Memory B cell (primary cell): Measurements from ENCODE around the gene FBXO38.

ENCODE experiments used
- ATAC-seq: fragments of 150-1000 bp; cut with Tn5 transposase; 2 replicates; pipeline ENCODE4 v1.10.0; 2021; ENCODE audit warnings: low read depth, mild to moderate bottlenecking, moderate library complexity
- DNase-seq, 2 donors: peaks; one replicate each; pipeline ENCODE4 v3.0.0; 2022; ENCODE audit warnings: low spot score in 2 of 2
- H3K27ac Mint-ChIP-seq: one replicate; pipeline ENCODE4 v1.8.0; 2022; ENCODE audit warnings: mild to moderate bottlenecking, moderate library complexity, mixed read lengths
- H3K27me3 Mint-ChIP-seq: one replicate; pipeline ENCODE4 v1.8.0; 2022; ENCODE audit warnings: mixed read lengths
- H3K36me3 Mint-ChIP-seq: one replicate; pipeline ENCODE4 v1.8.0; 2022; ENCODE audit warnings: mild to moderate bottlenecking, mixed read lengths
- H3K4me1 Mint-ChIP-seq: one replicate; pipeline ENCODE4 v1.8.0; 2022; ENCODE audit warnings: mixed read lengths
- H3K4me3 Mint-ChIP-seq: one replicate; pipeline ENCODE4 v1.8.0; 2022; ENCODE audit warnings: mild to moderate bottlenecking, moderate library complexity, mixed read lengths
- H3K9me3 Mint-ChIP-seq: one replicate; pipeline ENCODE4 v1.8.0; 2022; ENCODE audit warnings: mixed read lengths

The FBXO38 gene

DNA sequence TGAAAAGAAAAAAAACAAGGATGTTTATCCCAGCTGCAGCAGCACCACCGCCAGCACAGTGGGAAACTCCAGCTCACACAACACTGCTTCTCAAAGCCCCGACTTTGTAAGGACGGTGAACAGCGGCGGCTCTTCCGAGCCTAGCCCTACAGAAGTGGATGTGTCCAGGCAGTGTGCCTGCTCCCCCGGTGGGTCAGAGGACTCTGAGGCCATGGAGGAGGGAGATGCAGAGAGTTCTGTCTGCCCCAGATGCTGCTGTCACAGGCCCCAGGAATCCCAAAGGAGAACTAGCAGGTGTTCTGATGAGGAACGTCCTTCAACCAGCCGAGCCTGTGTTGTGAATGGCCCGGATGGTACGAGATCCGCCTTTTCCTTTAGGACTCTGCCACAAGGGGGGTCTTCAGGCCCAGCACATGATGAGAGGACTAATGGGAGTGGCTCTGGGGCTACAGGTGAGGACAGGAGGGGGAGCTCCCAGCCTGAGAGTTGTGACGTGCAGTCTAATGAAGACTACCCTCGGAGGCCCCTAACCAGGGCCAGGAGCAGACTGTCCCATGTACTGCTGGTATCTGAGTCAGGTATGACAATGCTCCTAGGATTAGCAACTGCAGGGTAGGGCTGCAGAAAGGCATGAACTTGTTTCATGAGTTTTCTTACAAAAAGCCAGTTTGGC lies 43.7 kb downstream of the FBXO38 start:
- no peak overlapping the region for H3K27ac Mint-ChIP-seq
- H3K36me3 Mint-ChIP-seq, result peaks cover 34% of the 10 kb centered on the region

DNA sequence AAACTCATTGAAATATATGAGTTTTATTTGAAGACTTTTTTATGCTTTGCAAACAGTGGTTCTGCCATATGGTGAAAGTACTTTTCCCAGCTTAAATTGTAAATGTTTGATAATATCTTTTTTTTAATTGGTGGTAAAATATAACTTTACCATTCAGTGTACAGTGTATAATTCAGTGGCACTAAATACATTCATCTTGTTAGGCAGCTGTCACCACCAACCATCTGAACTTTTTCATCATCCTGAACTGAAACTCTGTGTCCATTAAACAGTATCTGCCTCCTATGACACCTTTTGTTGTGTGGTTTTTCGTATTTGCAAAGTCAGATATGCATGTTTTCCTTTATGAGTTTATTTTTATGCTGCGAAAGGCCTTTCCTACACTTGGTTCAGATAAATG lies 45.1 kb downstream of the FBXO38 start:
- ATAC-seq (no peak), DNase-seq (no peak)
- H3K27ac Mint-ChIP-seq, result no peak overlapping the region
- H3K4me1 Mint-ChIP-seq, result peaks cover 4% of the 10 kb centered on the region
- no peaks in the 10 kb centered on the region for H3K9me3 Mint-ChIP-seq
- peaks cover 33% of the 10 kb centered on the region for H3K36me3 Mint-ChIP-seq
- no peak overlapping the region for H3K4me3 Mint-ChIP-seq
- no peaks in the 10 kb centered on the region for H3K27me3 Mint-ChIP-seq

More for the DNA sequence above, 43.7 kb downstream of the FBXO38 start:
- ATAC-seq, result no peak
- H3K4me1 Mint-ChIP-seq, result peaks cover 4% of the 10 kb centered on the region
- no peaks in the 10 kb centered on the region for H3K27me3 Mint-ChIP-seq
- H3K4me3 Mint-ChIP-seq, result no peak overlapping the region
- DNase-seq, result no peak
- no peaks in the 10 kb centered on the region for H3K9me3 Mint-ChIP-seq

GRCh38 chr5:148433826-148434225 lies 50.1 kb downstream of the FBXO38 start:
- Mint-ChIP-seq H3K4me3 (no peak overlapping the region), H3K36me3 (peaks cover 16% of the 10 kb centered on the region), H3K4me1 (peaks cover 2% of the 10 kb centered on the region), H3K27ac (no peak overlapping the region), H3K27me3 (no peaks in the 10 kb centered on the region), H3K9me3 (no peaks in the 10 kb centered on the region)
- ATAC-seq (no peak), DNase-seq (no peak)

DNA sequence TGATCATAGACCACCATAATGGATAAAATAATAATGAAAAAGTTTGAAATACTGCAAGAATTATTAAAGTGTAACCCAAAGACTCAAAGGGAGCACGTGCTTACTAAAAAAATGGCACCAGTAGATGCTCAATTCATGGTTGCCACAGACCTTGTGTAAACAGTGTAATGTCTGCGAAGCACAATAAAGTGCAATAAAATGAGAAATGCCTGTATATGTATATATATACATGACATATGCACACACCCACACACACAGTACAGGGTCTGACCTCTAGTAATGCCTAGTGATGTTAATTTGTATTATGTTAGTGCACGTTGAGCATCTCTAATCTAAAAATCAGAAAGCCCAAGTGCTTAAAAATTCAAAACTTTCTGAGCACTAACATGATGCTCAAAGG lies 52.3 kb downstream of the FBXO38 start:
- Mint-ChIP-seq H3K4me3 (no peak overlapping the region), H3K36me3 (peaks cover 17% of the 10 kb centered on the region), H3K27ac (no peak overlapping the region), H3K4me1 (no peaks in the 10 kb centered on the region), H3K9me3 (no peaks in the 10 kb centered on the region), H3K27me3 (no peaks in the 10 kb centered on the region)
- no peak for ATAC-seq
- no peak for DNase-seq

DNA sequence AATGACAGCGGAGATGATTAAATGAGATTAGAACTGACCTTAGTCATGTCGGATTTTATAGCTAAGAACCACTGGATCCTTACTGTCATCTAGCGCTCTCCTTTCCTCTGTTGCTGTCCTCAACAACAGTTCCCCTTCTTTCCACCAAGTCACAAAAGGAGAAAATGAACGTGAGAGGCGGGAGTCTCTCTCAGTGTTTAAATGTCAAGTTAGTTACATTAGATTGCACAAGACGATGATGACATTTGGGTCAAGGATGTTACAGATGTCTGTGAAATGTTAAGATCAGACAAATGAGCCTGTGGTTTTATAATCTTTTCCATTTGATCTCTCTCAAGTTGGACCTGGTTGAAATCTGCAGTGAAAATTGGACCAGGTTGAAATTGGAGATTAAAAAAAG lies 53.5 kb downstream of the FBXO38 start:
- Mint-ChIP-seq H3K27me3 (no peaks in the 10 kb centered on the region), H3K4me3 (no peak overlapping the region), H3K4me1 (no peaks in the 10 kb centered on the region), H3K36me3 (peaks cover 21% of the 10 kb centered on the region), H3K9me3 (no peaks in the 10 kb centered on the region), H3K27ac (no peak overlapping the region)
- DNase-seq, result no peak
- ATAC-seq, result no peak

DNA sequence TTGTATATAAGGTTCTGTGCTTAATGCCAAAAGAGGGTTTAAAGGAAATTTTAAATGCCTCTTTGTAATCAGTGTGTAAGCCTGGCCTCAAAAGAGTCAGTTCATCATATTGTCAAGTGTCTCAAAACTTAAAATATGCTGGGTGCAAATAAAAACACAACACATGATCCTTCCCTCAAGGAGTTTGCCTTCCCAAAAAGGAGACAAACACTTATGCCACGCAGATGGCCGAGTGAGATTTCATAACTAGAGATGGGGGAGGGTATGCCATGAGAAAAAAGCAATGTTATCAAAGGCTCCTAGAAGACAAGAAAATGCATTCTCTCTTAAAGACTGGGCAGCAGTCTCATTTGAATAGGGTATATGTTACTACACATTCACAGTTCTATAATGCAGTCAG lies 55.2 kb downstream of the FBXO38 start:
- Mint-ChIP-seq H3K9me3 (no peaks in the 10 kb centered on the region), H3K27me3 (no peaks in the 10 kb centered on the region), H3K27ac (no peak overlapping the region), H3K4me1 (no peaks in the 10 kb centered on the region), H3K4me3 (no peak overlapping the region), H3K36me3 (peaks cover 17% of the 10 kb centered on the region)
- no peak for ATAC-seq
- no peak for DNase-seq

GRCh38 chr5:148443241-148443640 lies 59.5 kb downstream of the FBXO38 start:
- no peaks in the 10 kb centered on the region for H3K27me3 Mint-ChIP-seq
- H3K27ac Mint-ChIP-seq, result no peak overlapping the region
- ATAC-seq, result no peak
- H3K36me3 Mint-ChIP-seq, result peaks cover 12% of the 10 kb centered on the region
- H3K4me3 Mint-ChIP-seq, result no peak overlapping the region
- H3K9me3 Mint-ChIP-seq, result no peaks in the 10 kb centered on the region
- no peak for DNase-seq
- H3K4me1 Mint-ChIP-seq, result no peaks in the 10 kb centered on the region

- peak; percentile 42 to 47 for DNase-seq
- Mint-ChIP-seq H3K36me3 (peaks cover 10% of the 10 kb centered on the region), H3K27ac (no peak overlapping the region), H3K9me3 (no peaks in the 10 kb centered on the region), H3K4me3 (no peak overlapping the region), H3K27me3 (no peaks in the 10 kb centered on the region), H3K4me1 (no peaks in the 10 kb centered on the region)
- ATAC-seq, result peak; percentile 64
Measured at GRCh38 chr5:148443998-148444397, 60.2 kb downstream of the FBXO38 start.

- H3K27me3 Mint-ChIP-seq, result no peaks in the 10 kb centered on the region
- ATAC-seq (no peak), DNase-seq (no peak)
- no peaks in the 10 kb centered on the region for H3K9me3 Mint-ChIP-seq
- no peaks in the 10 kb centered on the region for H3K4me1 Mint-ChIP-seq
- no peak overlapping the region for H3K4me3 Mint-ChIP-seq
- no peak overlapping the region for H3K27ac Mint-ChIP-seq
- H3K36me3 Mint-ChIP-seq, result peaks cover 7% of the 10 kb centered on the region
Measured at GRCh38 chr5:148445578-148445977, 61.8 kb downstream of the FBXO38 start.

DNA sequence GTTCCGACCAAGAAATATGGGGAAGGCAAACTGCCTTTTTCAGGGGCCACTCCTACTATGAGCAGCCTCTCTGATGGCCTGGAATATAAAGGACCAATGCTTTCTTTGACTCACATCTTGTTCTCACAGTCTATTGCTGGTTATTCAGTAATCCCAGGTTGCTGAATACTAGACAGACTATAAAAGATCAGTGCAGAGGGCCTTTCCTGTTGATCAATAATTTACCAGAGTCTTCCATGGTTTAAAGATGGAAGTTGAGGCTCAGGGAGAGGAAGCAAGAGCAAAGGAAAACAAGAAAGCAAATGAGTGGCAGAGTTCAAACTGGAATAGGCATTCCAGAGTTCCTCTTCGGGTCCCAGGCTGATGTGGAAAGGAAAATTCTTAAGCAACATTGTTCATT lies 62.9 kb downstream of the FBXO38 start:
- no peak overlapping the region for H3K27ac Mint-ChIP-seq
- H3K4me1 Mint-ChIP-seq, result no peaks in the 10 kb centered on the region
- DNase-seq (no peak), ATAC-seq (no peak)
- H3K4me3 Mint-ChIP-seq, result no peak overlapping the region
- H3K27me3 Mint-ChIP-seq, result no peaks in the 10 kb centered on the region
- H3K36me3 Mint-ChIP-seq, result peaks cover 7% of the 10 kb centered on the region
- H3K9me3 Mint-ChIP-seq, result no peaks in the 10 kb centered on the region

DNA sequence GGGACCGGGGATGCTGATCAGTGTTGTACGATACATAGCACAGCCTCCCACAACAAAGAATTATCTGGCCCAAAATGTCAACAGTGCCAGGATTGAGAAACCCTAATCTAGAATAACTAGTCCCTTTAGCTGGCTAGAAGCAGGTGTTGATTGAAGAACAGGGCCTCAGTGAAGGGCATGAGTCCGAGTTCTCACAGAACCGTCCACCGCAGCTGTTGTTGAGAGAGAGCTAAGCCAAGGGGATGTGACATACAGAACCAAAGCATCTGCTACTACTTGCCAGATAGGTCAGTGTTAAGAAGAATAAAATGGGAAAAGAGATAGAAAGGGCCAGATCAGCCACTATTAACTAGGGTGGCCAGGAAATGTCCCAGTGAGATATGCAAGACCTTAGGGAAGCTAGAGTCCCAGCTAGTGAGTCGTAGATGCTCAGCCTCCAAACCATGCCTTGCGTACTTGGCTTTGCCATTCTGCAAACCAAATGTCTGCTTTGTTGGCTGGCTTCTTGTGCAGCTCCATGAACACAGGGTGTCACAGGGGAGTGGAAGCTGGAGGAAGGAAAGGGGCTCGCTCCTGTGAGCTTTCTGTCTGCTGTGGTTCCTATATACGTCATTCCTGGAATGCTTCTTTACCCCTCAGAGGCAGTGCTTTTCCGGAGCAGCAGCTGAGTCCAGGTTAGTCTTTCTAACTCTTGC lies 68.9 kb downstream of the FBXO38 start:
- Mint-ChIP-seq H3K4me3 (no peak overlapping the region), H3K27ac (no peak overlapping the region), H3K9me3 (no peaks in the 10 kb centered on the region), H3K36me3 (no peaks in the 10 kb centered on the region), H3K4me1 (peaks cover 2% of the 10 kb centered on the region), H3K27me3 (peaks cover 12% of the 10 kb centered on the region)
- ATAC-seq (no peak), DNase-seq (no peak)

GRCh38 chr5:148454576-148454975 lies 70.8 kb downstream of the FBXO38 start:
- H3K27ac Mint-ChIP-seq, result no peak overlapping the region
- H3K27me3 Mint-ChIP-seq, result peaks cover 20% of the 10 kb centered on the region
- no peak overlapping the region for H3K4me3 Mint-ChIP-seq
- H3K9me3 Mint-ChIP-seq, result no peaks in the 10 kb centered on the region
- no peak for ATAC-seq
- H3K4me1 Mint-ChIP-seq, result peaks cover 2% of the 10 kb centered on the region
- H3K36me3 Mint-ChIP-seq, result no peaks in the 10 kb centered on the region
- DNase-seq, result no peak

DNA sequence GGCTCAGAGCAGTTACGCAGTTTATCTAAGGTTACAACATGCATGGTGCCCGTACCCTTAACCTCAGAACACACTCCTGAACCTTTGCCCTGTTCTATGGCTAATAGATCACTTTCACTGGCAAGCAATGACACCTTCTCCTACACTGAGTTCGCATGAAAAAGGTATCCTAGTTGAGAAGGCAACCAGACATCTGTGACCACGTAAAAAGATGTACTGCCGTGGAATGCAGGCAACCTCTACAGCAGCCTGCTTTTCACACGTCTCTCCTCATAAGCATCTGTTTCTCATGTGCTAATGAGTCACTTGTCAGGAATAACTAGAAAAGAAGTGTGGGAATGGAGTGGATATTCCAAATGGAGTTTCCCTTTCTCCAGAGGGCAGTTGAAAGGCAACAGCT lies 71.4 kb downstream of the FBXO38 start:
- ATAC-seq, result no peak
- peaks cover 20% of the 10 kb centered on the region for H3K27me3 Mint-ChIP-seq
- no peak overlapping the region for H3K27ac Mint-ChIP-seq
- H3K36me3 Mint-ChIP-seq, result no peaks in the 10 kb centered on the region
- DNase-seq, result no peak
- no peak overlapping the region for H3K4me3 Mint-ChIP-seq
- H3K4me1 Mint-ChIP-seq, result peaks cover 2% of the 10 kb centered on the region
- no peaks in the 10 kb centered on the region for H3K9me3 Mint-ChIP-seq

DNA sequence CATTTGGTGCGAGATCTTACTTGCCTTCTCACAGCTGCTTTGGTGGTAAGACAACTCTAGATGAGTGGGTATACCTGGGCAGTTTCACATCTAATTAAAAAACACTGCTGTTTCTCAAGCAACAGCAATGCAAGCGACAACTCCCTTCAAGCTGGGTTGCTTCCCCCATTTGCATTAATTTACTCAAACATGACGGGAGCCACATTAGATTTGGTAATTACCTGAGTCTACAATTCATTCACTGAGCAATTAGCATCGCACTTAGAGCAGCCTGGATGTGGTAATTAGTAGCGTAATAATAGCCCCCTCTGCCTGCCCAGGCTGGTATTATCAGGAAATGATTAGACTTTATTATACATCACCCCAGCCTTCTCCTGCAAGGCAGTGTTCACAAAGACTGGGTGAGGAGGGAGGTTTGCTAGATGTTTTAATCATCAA lies 73.4 kb downstream of the FBXO38 start:
- H3K4me1 Mint-ChIP-seq, result peaks cover 2% of the 10 kb centered on the region
- no peaks in the 10 kb centered on the region for H3K36me3 Mint-ChIP-seq
- DNase-seq, result peak; percentile 19 to 29
- H3K9me3 Mint-ChIP-seq, result no peaks in the 10 kb centered on the region
- H3K4me3 Mint-ChIP-seq, result no peak overlapping the region
- peaks cover 20% of the 10 kb centered on the region for H3K27me3 Mint-ChIP-seq
- no peak overlapping the region for H3K27ac Mint-ChIP-seq
- ATAC-seq, result peak; percentile 94
